ENCODE data around the gene DAAM1.

DAAM1 gene

DNA sequence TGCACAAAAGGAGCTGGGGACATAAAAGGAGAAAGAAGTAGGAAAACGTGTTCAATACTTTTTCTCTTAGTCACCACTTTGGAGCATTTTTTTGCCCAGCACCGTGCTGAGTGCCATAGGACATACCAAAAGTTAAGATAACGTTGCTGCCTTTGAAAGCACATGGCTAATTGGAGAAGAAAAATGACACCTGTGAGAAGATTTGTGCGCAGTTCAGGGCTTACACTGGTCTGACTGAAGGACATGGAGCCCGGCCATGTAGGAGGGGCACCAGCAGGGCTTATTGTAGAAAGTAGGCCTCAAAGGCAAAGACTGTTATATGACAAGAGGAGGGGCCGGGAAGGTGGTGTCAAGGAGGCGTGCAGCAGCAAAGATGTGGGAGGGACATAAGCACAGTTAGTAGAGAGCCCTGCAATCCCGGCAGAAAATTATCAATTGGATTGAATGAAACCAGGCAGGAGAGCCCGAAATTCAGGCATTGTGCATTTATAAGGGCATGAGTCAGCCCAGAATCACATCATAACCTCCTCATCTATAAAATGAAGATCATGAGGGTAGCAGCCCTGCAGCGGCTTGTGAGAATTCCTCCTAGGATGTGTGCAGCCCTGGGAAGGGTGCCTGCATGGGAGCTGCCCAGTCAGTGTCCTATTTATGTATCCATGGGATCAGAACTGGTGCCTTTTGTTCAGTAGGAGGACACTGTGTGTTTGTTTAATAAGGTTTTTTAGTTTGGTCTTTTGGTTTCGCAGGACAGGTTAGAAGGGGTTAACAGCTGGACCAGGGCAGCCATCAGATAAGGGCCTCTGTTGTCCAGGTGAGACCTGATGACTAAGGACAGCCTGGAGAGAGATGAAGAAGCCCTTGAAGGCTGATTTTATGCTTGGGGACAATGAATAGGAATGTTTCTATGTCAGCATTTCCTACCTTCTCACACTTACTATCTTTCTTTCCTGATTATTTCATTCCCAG lies 154.3 kb downstream of the DAAM1 start:
- DNase-seq, result no peak
- in situ Hi-C loops (cut with HindIII; ENCODE audit: low pct_ligation_motif_present, low pct_unique_long_range_greater_than_20kb, low sequenced_read_pairs), result no loop called here

DNA sequence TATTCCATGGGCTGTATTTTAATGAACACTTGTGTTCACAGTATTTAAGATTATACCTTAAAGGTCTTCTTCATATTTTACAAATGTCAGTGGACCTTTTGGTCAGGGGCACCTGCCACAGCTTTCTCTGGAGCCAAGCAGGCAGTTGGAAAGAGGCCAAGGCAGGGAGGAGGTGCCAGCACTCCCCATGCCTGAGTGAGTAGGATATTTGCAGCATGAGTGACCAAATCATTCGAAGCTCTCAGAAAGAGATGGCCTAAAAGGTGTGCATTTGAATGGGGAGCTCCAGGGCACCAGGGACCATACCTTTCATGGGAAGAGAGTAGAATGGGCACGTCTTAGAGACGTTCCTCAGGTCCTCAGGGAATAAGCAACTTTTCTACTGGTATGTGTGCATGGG lies 155.1 kb downstream of the DAAM1 start:
- peak; percentile 37 for DNase-seq
- in situ Hi-C loops (cut with HindIII; ENCODE audit: low pct_ligation_motif_present, low pct_unique_long_range_greater_than_20kb, low sequenced_read_pairs), result no loop called here

DNA sequence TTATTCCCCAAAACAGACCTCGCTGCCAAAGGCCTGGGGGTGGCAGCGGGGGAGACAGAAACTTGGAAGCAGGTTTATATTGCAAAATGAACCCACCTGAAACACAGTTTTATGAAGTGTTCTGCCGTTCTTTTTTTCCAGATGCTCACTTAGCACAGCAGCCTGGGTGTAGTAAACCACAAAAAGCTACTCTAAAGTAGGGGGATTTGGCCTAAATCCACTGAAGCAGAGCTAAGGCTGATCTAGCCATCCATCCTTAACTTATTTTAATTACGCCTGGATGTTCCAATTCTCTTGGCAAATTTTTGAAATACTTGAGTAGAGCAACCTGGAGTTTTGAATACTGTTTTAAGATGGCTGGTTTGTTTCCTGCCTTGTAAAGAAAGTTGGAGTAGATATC lies 155.5 kb downstream of the DAAM1 start:
- in situ Hi-C loops (cut with HindIII; ENCODE audit: low pct_ligation_motif_present, low pct_unique_long_range_greater_than_20kb, low sequenced_read_pairs), result no loop called here
- DNase-seq, result no peak

DNA sequence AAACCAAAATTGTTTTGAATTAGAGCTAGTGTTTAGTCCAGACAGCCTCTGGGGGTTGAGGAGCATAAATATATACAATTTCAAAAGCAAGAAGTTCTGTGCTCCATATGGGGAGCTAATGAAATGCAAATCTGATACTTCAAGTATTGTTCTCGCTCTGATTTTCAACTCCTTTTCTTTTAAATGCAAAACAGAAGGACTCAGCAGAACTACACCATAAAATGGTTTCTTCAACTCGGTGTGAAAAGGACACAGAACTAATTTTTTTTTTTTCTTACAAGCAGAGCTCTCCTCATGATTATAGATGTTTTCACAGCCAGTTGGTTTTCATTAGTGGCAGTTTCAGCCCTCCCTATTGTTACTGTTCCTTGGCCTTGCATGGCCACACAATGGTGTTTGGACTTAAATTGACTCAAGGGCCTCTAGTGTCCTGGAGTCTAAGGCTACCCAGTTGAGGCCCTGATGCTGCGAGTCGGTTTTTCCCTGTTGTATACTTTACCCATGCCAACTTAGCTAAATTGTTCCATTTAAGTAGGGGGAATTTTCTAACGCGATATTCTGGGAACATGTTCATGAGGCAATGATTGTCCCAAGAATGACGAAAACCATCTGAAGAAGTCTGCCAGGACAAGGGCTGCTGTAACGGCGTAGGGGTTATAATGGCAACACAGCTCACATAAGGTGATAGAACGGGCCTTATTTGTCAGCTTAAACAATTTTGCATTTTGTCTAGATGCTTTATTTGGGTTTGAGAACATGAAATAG lies 156.4 kb downstream of the DAAM1 start:
- no peak for DNase-seq
- in situ Hi-C loops (cut with HindIII; ENCODE audit: low pct_ligation_motif_present, low pct_unique_long_range_greater_than_20kb, low sequenced_read_pairs), result no loop called here

DNA sequence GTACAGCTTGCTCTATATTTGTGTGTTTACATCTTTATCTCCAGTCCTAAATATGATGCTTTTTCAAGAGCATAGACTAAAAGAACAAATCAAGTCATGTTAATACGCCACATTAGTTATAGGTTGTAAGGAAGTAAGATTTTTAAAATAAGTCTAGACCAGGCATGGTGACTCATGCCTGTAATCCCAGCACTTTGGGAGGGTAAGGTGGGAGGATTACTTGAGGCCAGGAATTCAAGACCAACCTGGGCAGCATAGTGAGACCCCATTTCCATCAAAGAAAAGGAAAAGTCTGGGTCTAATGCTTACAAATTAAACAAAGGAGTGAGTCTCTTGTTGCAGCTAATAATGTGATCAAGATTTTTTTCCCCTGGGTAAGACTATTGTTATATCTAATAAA lies 157.9 kb downstream of the DAAM1 start:
- in situ Hi-C loops (cut with HindIII; ENCODE audit: low pct_ligation_motif_present, low pct_unique_long_range_greater_than_20kb, low sequenced_read_pairs), result no loop called here
- no peak for DNase-seq

DNA sequence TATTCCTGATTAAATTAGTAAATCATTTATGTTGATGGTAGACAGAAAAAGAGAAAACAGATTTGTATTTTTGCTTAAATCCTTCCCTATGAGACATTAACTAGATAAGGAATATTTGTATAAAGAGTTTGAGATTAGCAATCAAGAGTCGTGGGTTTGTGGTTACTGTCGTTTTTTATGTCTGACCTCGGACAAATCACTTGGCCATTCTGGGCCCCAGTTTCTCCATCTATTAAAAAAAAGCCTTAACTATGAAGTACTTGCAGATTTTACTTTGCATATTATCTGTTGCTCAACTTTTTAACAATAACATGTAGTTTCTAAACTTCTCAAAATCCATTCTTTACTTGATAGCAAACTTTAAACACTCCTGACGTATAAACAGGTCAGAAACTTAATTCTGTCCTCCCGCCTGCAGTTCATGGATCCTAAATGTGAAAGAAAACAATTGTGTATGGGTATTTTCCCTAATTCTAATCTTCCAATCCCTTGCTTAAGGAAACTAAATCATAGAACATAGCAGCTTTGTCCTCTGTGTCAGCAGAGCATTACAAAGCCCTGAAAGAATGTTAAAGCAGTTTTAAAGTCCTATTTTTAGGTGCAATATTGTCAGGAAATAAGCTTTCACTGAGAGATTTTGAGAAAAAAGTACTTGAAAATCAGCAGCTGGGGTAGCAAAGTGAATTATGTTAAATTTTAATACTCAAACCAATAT lies 158.5 kb downstream of the DAAM1 start:
- no peak for DNase-seq
- in situ Hi-C loops (cut with HindIII; ENCODE audit: low pct_ligation_motif_present, low pct_unique_long_range_greater_than_20kb, low sequenced_read_pairs), result no loop called here

DNA sequence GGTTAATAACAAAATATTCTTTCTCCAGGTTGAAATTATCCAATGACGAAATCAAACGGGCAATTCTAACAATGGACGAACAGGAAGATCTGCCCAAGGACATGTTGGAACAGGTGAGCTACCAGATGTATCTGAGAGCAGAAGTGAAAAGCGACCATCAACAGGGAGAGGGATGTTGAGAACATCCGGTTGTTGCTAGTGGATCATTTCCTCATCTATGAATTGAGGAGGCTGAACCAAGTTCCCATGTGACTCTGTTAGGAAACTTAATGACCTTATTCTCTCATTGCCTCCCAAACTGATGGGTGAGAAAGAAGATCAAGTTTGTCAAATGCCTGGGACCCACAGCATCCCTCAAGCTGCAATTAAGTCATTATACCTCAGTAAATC lies 159.0 kb downstream of the DAAM1 start:
- in situ Hi-C loops (cut with HindIII; ENCODE audit: low pct_ligation_motif_present, low pct_unique_long_range_greater_than_20kb, low sequenced_read_pairs), result no loop called here
- DNase-seq, result no peak

DNA sequence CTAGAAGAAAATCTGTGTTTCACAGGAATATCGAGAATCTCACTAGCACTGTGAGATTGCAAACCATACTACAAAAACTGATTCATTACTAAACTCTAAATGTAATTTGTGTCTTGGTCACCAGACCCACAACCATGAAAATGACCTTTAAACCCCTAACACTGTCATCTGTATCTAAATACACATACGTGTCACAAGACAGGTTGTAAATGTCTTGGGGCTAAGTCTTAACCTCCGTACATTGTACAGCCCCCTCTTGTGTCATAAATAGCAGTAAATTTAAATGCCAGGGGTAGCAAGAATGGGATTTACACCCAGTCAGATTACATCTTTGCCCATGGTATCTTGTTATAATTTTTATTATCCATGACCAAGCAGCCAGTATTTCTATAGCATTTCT lies 159.4 kb downstream of the DAAM1 start:
- in situ Hi-C loops (cut with HindIII; ENCODE audit: low pct_ligation_motif_present, low pct_unique_long_range_greater_than_20kb, low sequenced_read_pairs), result no loop called here
- DNase-seq, result no peak

DNA sequence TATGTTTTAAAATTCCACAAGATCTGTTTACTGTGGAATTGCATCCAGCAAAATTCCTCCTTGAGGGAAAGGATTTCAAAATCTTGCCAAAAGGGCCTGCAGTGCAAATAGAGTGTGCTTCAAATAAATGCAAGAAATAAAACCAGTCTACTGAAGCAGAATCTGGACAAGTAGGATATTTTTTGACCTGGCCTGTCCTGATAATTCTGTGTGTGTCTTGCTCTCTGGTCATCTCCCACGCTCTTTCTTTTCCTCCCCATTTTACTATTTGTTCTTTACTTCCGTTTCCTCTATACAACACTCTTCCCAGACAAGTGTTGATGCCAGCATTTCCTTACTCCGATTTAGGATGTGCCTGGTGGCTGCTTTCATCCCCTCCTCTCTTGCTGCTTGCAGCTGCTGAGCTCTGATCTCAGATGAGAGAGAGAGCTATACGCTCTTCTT lies 160.8 kb downstream of the DAAM1 start:
- in situ Hi-C loops (cut with HindIII; ENCODE audit: low pct_ligation_motif_present, low pct_unique_long_range_greater_than_20kb, low sequenced_read_pairs), result no loop called here
- DNase-seq, result no peak

DNA sequence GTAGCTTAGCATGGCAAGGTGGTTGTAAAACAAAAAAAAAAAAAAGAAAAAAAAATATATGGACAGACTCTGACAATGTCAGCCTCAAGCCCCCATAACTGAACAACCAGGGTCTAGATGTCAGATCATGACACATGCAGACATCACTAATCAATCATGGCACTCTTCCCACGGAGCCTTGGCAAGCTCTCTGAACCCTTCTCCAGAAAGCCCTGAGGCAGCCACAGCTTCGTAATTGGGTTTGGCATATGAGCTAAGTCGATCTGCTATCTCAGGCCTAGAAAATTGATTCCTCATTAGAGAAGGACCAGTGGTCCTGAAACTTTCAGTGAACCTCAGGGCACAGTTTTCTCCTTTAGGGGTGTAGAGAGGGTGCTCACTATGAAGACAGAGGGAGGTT lies 164.5 kb downstream of the DAAM1 start:
- DNase-seq, result no peak
- in situ Hi-C loops (cut with HindIII; ENCODE audit: low pct_ligation_motif_present, low pct_unique_long_range_greater_than_20kb, low sequenced_read_pairs), result no loop called here

DNA sequence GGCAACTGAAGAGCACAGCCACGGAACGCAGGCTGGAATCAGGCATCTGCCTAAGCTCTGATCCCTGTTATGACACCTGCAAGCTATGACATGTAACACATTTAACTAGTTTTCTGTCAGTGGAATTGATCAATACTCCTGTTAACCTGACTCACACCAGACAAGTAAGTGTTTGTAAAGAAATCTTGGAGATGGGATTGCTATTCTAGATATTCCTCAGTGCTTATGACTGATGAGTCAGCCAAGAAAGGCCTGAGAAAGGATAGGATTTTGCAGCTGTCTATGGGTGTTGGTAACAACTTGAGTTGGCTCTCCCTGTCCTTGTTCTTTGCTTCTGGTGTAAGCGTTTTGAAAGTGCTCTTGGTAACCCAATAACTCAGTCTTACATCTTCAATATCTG lies 166.2 kb downstream of the DAAM1 start:
- in situ Hi-C loops (cut with HindIII; ENCODE audit: low pct_ligation_motif_present, low pct_unique_long_range_greater_than_20kb, low sequenced_read_pairs), result no loop called here

DNA sequence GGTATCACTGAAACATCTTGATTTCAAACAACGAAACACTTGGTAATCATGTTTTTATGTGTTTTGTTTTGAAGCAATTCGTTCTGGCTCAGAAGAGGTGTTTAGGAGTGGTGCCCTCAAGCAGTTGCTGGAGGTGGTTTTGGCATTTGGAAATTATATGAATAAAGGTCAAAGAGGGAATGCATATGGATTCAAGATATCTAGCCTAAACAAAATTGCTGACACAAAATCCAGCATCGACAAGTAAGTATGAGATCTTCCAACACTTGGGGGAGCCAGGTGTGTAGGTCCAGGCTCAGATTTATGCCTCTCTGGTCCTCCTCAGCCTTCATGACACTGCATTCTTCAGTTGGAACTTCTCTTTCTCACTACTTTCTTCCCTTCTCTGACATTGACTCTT lies 166.6 kb downstream of the DAAM1 start:
- no peak for DNase-seq
- in situ Hi-C loops (cut with HindIII; ENCODE audit: low pct_ligation_motif_present, low pct_unique_long_range_greater_than_20kb, low sequenced_read_pairs), result no loop called here

More for the DNA sequence above, 166.2 kb downstream of the DAAM1 start:
- no peak for DNase-seq

DNA sequence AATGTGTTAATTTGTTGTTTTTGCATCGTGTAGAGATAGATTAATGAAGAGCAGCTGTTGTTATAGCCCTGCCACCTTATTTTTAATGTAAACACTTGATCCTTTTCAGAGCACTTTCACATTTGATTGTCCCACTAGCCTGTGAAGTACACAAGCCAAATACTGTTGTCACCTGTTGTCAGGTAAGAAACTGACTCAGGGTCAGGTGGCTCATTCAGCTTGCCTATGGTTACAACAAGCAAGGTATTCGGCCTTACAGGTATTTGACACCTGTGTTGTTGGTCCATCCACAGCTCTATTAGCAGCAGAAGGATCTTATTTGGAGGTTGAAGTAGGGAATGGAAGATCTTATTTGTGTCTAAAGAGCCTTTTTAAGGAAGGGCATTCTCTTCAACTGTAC lies 167.8 kb downstream of the DAAM1 start:
- in situ Hi-C loops (cut with HindIII; ENCODE audit: low pct_ligation_motif_present, low pct_unique_long_range_greater_than_20kb, low sequenced_read_pairs), result no loop called here
- no peak for DNase-seq

DNA sequence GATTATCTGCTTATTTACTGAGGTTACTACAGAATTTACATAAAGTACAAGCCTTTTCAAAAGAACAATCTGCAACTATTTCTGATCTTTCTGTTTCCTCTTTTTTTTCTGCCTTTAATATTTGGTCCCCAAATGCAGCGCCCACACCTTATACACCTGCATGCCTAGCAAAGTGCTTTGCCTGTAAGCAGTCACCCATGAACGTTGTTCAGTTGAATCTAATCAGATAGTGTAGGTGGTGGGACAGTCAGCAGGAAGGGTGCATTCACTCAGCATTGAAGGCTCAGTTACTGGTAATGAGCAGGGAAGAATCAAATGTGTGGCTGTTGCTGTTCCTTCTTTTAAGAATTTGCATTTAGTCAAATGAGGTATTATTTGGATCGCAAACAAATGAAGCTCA lies 168.3 kb downstream of the DAAM1 start:
- no peak for DNase-seq
- in situ Hi-C loops (cut with HindIII; ENCODE audit: low pct_ligation_motif_present, low pct_unique_long_range_greater_than_20kb, low sequenced_read_pairs), result no loop called here

DNA sequence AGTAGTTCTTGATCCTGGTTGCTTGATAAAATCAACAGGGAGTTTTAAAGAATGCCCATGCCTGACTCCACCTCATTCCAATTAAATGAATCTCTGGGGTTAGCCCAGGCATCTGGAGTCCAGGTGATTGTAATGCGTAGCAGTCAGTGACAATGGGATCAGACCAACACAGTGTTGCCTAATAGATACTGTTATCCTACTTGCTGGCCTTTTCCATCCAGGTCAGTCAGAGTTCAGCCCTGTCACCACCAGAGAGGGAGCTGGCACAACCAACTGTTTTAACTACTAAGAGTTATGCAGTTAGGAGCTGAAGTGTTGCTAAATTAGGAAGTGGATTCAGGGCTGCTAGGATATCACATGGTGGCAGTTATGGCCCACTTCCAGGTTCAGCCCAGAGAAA lies 169.6 kb downstream of the DAAM1 start:
- no peak for DNase-seq
- in situ Hi-C loops (cut with HindIII; ENCODE audit: low pct_ligation_motif_present, low pct_unique_long_range_greater_than_20kb, low sequenced_read_pairs), result no loop called here

DNA sequence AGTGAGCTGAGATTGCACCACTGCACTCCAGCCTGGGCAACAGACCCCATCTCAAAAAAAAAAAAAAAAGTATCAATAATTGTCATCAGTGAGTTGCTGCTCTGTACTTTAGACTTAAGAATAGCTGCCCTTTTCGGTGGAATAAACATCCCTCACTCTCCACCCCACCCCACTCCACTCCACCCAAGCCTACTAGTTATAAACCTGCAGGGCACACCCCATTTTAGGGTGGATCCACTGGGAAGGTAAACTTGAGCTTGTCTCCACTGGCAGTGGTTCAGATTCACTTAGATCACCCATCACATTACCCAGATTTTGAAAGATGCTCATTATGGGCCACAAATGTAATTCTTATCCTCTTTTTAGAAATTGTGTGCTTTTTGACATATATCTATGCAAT lies 170.3 kb downstream of the DAAM1 start:
- in situ Hi-C loops (cut with HindIII; ENCODE audit: low pct_ligation_motif_present, low pct_unique_long_range_greater_than_20kb, low sequenced_read_pairs), result no loop called here
- DNase-seq, result no peak

DNA sequence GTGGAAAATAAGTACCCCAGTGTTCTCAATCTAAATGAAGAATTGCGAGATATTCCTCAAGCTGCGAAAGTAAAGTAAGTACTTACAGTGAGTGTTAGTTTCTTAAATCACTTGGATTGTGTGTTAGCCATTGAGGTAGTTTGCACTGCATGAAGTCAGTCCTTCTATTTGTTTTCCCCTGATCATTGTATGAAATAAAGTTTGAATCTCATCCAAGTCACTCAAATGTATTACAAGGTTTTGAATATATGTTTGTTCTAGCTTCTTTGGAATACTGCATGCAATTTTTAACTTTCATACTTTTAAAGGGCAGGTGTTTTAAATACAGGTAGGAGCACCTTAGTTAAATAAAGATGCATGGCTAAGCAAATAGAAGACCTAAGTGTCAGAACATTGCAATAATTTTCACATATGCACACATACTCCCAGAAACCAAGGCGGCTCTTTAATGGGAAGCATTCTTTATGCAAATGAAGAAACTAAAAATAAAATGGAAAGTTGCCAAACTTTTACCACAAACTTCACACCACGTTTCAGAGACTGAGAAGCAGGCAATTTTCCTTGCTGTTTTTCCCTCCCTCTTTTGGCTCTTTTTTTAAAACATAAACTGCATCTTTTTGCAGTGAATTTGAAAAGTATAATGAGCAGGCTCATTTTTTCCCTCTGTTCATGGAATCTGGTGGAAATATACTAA lies 171.1 kb downstream of the DAAM1 start:
- in situ Hi-C loops (cut with HindIII; ENCODE audit: low pct_ligation_motif_present, low pct_unique_long_range_greater_than_20kb, low sequenced_read_pairs), result no loop called here
- no peak for DNase-seq

DNA sequence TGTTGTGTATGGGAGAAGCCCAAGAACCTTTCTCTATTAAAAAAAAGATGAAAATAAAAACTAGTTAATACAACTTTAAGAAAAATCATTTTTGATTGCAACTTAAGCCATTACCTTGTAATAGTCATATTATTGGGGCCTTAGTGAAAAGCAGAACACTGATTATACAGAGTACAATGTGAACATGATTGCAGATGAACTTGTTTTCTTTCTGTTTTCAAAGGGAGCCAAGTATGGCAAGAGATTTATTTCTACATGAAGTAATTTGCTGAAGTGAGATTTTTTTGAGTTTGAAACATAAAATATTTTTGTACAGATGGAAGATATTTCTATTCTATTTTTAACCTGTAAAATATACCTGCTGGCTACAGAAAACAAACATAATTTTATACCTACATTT lies 171.8 kb downstream of the DAAM1 start:
- no peak for DNase-seq
- in situ Hi-C loops (cut with HindIII; ENCODE audit: low pct_ligation_motif_present, low pct_unique_long_range_greater_than_20kb, low sequenced_read_pairs), result no loop called here
